Measurements from ENCODE around the gene MEGF8. TPM values are rescaled to one million over a fixed set of nuclear protein-coding genes. Genes with fewer than 3 reads are reported as not detected.

MEGF8 gene
- total and polyA plus RNA-seq, 2 of the 8 experiments (the other 6 are each of a cell fraction or from before 2014, with no cell fraction given) = 13.0 to 23.7 TPM

DNA sequence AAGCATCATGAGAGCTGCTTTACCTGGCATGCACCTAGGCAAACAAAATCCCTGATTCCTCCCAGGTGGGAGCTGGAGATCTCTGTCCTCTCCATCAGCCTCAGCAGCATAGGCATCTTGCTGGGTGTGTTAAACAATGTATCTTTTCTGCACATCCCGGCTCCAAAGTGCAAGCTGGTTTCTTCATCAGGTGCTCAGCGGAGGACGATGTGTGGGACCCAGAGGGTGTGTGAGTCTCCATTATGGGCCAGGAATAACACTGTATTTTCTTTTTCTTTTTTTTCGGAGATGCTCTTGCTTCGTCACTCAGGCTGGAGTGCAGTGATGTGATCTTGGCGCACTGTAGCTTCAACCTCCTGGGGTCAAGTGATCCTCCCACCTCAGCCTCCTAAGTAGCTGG lies 54.7 kb downstream of the MEGF8 start:
- H3K56ac ChIP-seq (replicated peaks; ENCODE audit: insufficient read length, low read depth, low read length) = no peak overlapping the region
- POLR2A ChIA-PET (ENCODE audit: partially characterized antibody) = interaction anchor here (1.2 to 6.1 kb wide), 5 partner anchors 9 to 43 kb away, joined by 3 to 43 read pairs (median 3); no protein-coding TSS in a partner anchor
- H3K23ac ChIP-seq (ENCODE audit: insufficient read length) = no peak overlapping the region
- H3K4me1 ChIP-seq (replicated peaks in 1 of 4; ENCODE audit: control insufficient read depth in 3 of 4, insufficient read depth in 4 of 4, low read length in 3 of 4) = peaks cover 0 to 3% (median 1%) of the 10 kb centered on the region in 4 experiments; a peak in 3 of 7 replicates
- peaks cover 0 to 7% (median 0%) of the 10 kb centered on the region in 4 experiments; a peak in 2 of 8 replicates for H3K36me3 ChIP-seq (ENCODE audit: control insufficient read depth in 2 of 4, insufficient read depth in 4 of 4, low read length in 3 of 4)
- 0 out of 2 replicates have a peak overlapping the region, but pooled peaks have one; percentile 46 for H2BK15ac ChIP-seq (ENCODE audit: low read length)
- H3K27me3 ChIP-seq (replicated peaks in 1 of 4; ENCODE audit: control insufficient read depth in 3 of 4, extremely low read depth in 1 of 4, insufficient read depth in 3 of 4, low read length in 3 of 4) = no peaks in the 10 kb centered on the region; a peak in 1 of 7 replicates
- H2AFZ ChIP-seq (ENCODE audit: low read length) = no peak overlapping the region
- no peak overlapping the region for H2BK5ac ChIP-seq (ENCODE audit: low read depth, low read length)
- no peaks in the 10 kb centered on the region for H3K79me2 ChIP-seq (ENCODE audit: control insufficient read depth in 1 of 2, insufficient read depth in 2 of 2, low read length in 2 of 2)
- H3K27ac ChIP-seq (ENCODE audit: low read depth, low read length) = no peak overlapping the region
- H4K8ac ChIP-seq (ENCODE audit: extremely low read depth, insufficient read depth, low read length) = no peak overlapping the region
- H4K5ac ChIP-seq (ENCODE audit: insufficient read length, low read depth, low read length) = no peak overlapping the region
- H2BK20ac ChIP-seq (ENCODE audit: low read length) = no peak overlapping the region
- 89% methylated on average over 6 of the region's 6 CpGs; no CpG with 5 or more reads in 1 of the 2 experiments for WGBS, 2 experiments (ENCODE audit: extremely low coverage in 1 of 2, insufficient coverage in 1 of 2, insufficient read length in 1 of 2, insufficient replicate concordance in 2 of 2, low coverage in 1 of 2, low lambda C conversion rate in 2 of 2, missing lambda C conversion rate in 1 of 2)
- CTCF ChIA-PET (ENCODE audit: partially characterized antibody) = interaction anchor here (0.6 to 2.8 kb wide), 13 partner anchors 9 to 258 kb away, joined by 3 to 19 read pairs (median 4); no protein-coding TSS in a partner anchor
- H3K23me2 ChIP-seq (ENCODE audit: low read depth, low read length) = no peaks in the 10 kb centered on the region
- no peaks in the 10 kb centered on the region for H4K20me1 ChIP-seq (replicated peaks in 1 of 2; ENCODE audit: control insufficient read depth in 1 of 2, insufficient read depth in 2 of 2, low read length in 2 of 2)
- no peaks in the 10 kb centered on the region for H3K79me1 ChIP-seq (ENCODE audit: low read depth, low read length)
- no peak overlapping the region for H4K91ac ChIP-seq (replicated peaks; ENCODE audit: insufficient read length, low read length)
- no peak overlapping the region for H3K9ac ChIP-seq (replicated peaks in 1 of 4; ENCODE audit: extremely low read depth in 1 of 4, low read depth in 3 of 4, low read length in 3 of 4)
- no peak overlapping the region for H2BK120ac ChIP-seq (replicated peaks; ENCODE audit: low read depth, low read length)
- peak overlapping the region; percentile 48; the same call in 1 of the 2 replicates for H2AK5ac ChIP-seq (ENCODE audit: low read depth, low read length)
- DNase-seq (ENCODE audit: low read depth in 1 of 2, low spot score in 2 of 2) (no peak), FAIRE-seq (no peak)
- H3K4ac ChIP-seq (replicated peaks; ENCODE audit: insufficient read length, low read depth, low read length) = no peak overlapping the region
- no peak overlapping the region for H3K4me3 ChIP-seq (ENCODE audit: extremely low read depth in 1 of 4, insufficient read depth in 2 of 4, low read depth in 3 of 4, low read length in 4 of 4)
- H3K14ac ChIP-seq (ENCODE audit: insufficient read length) = no peak overlapping the region
- no peak overlapping the region for H2BK12ac ChIP-seq (ENCODE audit: low read depth, low read length)
- no peak overlapping the region for H3K4me2 ChIP-seq (ENCODE audit: insufficient read depth in 1 of 2, low read depth in 2 of 2, low read length in 2 of 2)
- H3K9me3 ChIP-seq (ENCODE audit: insufficient read depth in 2 of 2, low read depth in 1 of 2, low read length in 1 of 2) = no peaks in the 10 kb centered on the region
- no peak overlapping the region for H3K18ac ChIP-seq (ENCODE audit: extremely low read depth, low read length)
- TF ChIP-seq CHD1 (IDR thresholded peaks at IDR 0.05; ENCODE audit: low read depth, low read length) (no peak), EZH2 (IDR thresholded peaks at IDR 0.05; ENCODE audit: low read depth, low read length, severe bottlenecking) (no peak), ASH2L (IDR thresholded peaks at IDR 0.05; ENCODE audit: low read length) (no peak), GABPA (IDR thresholded peaks at IDR 0.05; ENCODE audit: borderline replicate concordance, insufficient read depth, low read length) (no peak), JUND (IDR thresholded peaks at IDR 0.05; ENCODE audit: low read length) (no peak), SP2 (IDR thresholded peaks at IDR 0.05; ENCODE audit: low read length) (no peak), CTBP2 (IDR thresholded peaks at IDR 0.05; ENCODE audit: borderline replicate concordance, insufficient read depth, insufficient read length, low read length) (no peak), KDM4A (IDR thresholded peaks at IDR 0.05; ENCODE audit: low read depth, low read length, severe bottlenecking) (no peak), SIRT6 (IDR thresholded peaks at IDR 0.05; ENCODE audit: low read length) (no peak), CHD2 (IDR thresholded peaks at IDR 0.05; ENCODE audit: low read length) (no peak), BRCA1 (IDR thresholded peaks at IDR 0.05; ENCODE audit: low read depth, low read length) (no peak)
- TF ChIP-seq, protein P1, sequence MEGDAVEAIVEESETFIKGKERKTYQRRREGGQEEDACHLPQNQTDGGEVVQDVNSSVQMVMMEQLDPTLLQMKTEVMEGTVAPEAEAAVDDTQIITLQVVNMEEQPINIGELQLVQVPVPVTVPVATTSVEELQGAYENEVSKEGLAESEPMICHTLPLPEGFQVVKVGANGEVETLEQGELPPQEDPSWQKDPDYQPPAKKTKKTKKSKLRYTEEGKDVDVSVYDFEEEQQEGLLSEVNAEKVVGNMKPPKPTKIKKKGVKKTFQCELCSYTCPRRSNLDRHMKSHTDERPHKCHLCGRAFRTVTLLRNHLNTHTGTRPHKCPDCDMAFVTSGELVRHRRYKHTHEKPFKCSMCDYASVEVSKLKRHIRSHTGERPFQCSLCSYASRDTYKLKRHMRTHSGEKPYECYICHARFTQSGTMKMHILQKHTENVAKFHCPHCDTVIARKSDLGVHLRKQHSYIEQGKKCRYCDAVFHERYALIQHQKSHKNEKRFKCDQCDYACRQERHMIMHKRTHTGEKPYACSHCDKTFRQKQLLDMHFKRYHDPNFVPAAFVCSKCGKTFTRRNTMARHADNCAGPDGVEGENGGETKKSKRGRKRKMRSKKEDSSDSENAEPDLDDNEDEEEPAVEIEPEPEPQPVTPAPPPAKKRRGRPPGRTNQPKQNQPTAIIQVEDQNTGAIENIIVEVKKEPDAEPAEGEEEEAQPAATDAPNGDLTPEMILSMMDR (IDR thresholded peaks at IDR 0.05; ENCODE audit: control extremely low read depth in 1 of 3, insufficient read depth in 1 of 3, low read depth in 1 of 3, low read length in 3 of 3) = no peak
